HEK293T (cell line): ENCODE results near the gene ACOX1.

Source experiments
- CTCF ChIA-PET: fragments of 350-600 bp; formaldehyde crosslinking; extraction: SDS; loops from one replicate; lab custom pipeline; 2021; ENCODE audit warnings: antibody characterized with exemption, inconsistent platforms; lab: Yijun Ruan, JAX
- POLR2A ChIA-PET: fragments of 350-600 bp; formaldehyde crosslinking; extraction: SDS; loops from one replicate; lab custom pipeline; 2020; ENCODE audit warnings: antibody characterized with exemption, inconsistent platforms; lab: Yijun Ruan, JAX
- DNase-seq: peaks from one replicate; pipeline ENCODE4 v3.0.0; 2012; ENCODE audit warnings: mixed read lengths; ENCODE audit errors: extremely low spot score
- ARNT ChIP-seq: fragments of 450-650 bp; IDR thresholded peaks from 2 replicates; pipeline ENCODE4 v1.6.1; 2017; ENCODE audit warnings: mild to moderate bottlenecking
- BHLHE40 ChIP-seq: fragments of 450-650 bp; IDR thresholded peaks from 2 replicates; pipeline ENCODE4 v1.6.1; 2016; ENCODE audit warnings: mild to moderate bottlenecking, moderate library complexity, borderline replicate concordance
- CTBP1 ChIP-seq: fragments of 450-650 bp; IDR thresholded peaks from 2 replicates; pipeline ENCODE4 v1.6.1; 2016; ENCODE audit warnings: borderline replicate concordance
- ELF4 ChIP-seq: fragments of 450-650 bp; IDR thresholded peaks from 2 replicates; pipeline ENCODE4 v1.6.1; 2017; ENCODE audit warnings: antibody characterized with exemption
- FOXA1 ChIP-seq: fragments of 450-650 bp; IDR thresholded peaks from 2 replicates; pipeline ENCODE4 v1.6.1; 2016; ENCODE audit warnings: mild to moderate bottlenecking
- FOXK2 ChIP-seq: fragments of 450-650 bp; IDR thresholded peaks from 2 replicates; pipeline ENCODE4 v1.6.1; 2016; ENCODE audit warnings: mild to moderate bottlenecking
- FOXM1 ChIP-seq: fragments of 450-650 bp; IDR thresholded peaks from 2 replicates; pipeline ENCODE4 v1.6.1; 2017; ENCODE audit warnings: mild to moderate bottlenecking, borderline replicate concordance
- HDGF ChIP-seq: fragments of 450-650 bp; IDR thresholded peaks from 2 replicates; pipeline ENCODE4 v1.6.1; 2017; ENCODE audit warnings: antibody characterized with exemption, borderline replicate concordance
- L3MBTL2 ChIP-seq: fragments of 450-650 bp; conservative IDR thresholded peaks from 2 replicates; pipeline ENCODE4 v1.6.1; 2016; ENCODE audit warnings: mild to moderate bottlenecking
- LEF1 ChIP-seq: fragments of 450-650 bp; IDR thresholded peaks from 2 replicates; pipeline ENCODE4 v1.6.1; 2017; ENCODE audit warnings: mild to moderate bottlenecking, borderline replicate concordance
- NFRKB ChIP-seq: fragments of 450-650 bp; IDR thresholded peaks from 2 replicates; pipeline ENCODE4 v1.6.1; 2016; ENCODE audit warnings: mild to moderate bottlenecking, moderate library complexity
- SP1 ChIP-seq: fragments of 450-650 bp; IDR thresholded peaks from 2 replicates; pipeline ENCODE4 v1.6.1; 2017
- SUZ12 ChIP-seq: fragments of 450-650 bp; IDR thresholded peaks from 2 replicates; pipeline ENCODE4 v1.6.1; 2016; ENCODE audit warnings: mild to moderate bottlenecking
- TARDBP ChIP-seq: fragments of 450-650 bp; IDR thresholded peaks from 2 replicates; pipeline ENCODE4 v1.6.1; 2016
- ZNF384 ChIP-seq: fragments of 450-650 bp; IDR thresholded peaks from 2 replicates; pipeline ENCODE4 v1.6.1; 2016
- TF ChIP-seq, protein P1 (sequence below): fragments of 450-650 bp; IDR thresholded peaks from 2 replicates; pipeline ENCODE4 v1.6.1; 2016

Gene ACOX1

DNA sequence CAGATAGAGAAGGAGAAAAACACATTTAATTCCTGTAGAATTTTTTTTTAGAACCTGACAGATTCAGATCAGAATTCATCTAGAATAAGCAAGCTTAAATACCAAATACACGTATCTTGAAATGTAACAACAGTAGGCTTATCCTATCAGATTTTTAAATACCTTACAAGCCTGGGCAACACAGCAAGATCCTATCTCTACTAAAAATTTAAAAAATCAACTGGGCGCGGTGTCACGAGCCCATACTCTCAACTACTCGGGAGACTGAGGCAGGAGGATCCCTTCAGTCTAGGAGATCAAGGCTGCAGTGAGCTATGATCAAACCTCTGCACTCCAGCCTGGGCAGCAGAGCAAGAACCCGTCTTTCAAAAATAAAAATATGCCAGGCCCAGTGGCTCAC is 13.5 kb downstream of the ACOX1 start:
- no peak for DNase-seq
- ChIA-PET POLR2A (no interaction called here), CTCF (no interaction called here)
- no peak for TF ChIP-seq ZNF384
- no peak for TF ChIP-seq NFRKB
- TF ChIP-seq, protein P1, sequence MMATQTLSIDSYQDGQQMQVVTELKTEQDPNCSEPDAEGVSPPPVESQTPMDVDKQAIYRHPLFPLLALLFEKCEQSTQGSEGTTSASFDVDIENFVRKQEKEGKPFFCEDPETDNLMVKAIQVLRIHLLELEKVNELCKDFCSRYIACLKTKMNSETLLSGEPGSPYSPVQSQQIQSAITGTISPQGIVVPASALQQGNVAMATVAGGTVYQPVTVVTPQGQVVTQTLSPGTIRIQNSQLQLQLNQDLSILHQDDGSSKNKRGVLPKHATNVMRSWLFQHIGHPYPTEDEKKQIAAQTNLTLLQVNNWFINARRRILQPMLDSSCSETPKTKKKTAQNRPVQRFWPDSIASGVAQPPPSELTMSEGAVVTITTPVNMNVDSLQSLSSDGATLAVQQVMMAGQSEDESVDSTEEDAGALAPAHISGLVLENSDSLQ: no peak
- no peak for TF ChIP-seq ELF4
- no peak for TF ChIP-seq FOXM1
- no peak for TF ChIP-seq LEF1
- no peak for TF ChIP-seq L3MBTL2
- TF ChIP-seq ARNT: no peak
- TF ChIP-seq CTBP1: no peak

- CTCF ChIA-PET: no interaction called here
- no peak for DNase-seq
- no peak for TF ChIP-seq SP1
- no peak for TF ChIP-seq FOXK2
- no peak for TF ChIP-seq SUZ12
- POLR2A ChIA-PET: interaction anchor here (1.3 kb wide), 2 partner anchors 13 to 19 kb away, joined by 3 to 4 read pairs; partner anchors contain the start of gene FBF1
These were observed 19.0 kb downstream of the ACOX1 start for GRCh38 chr17:75959839-75960511.

- CTCF ChIA-PET: no interaction called here
- DNase-seq: no peak
- TF ChIP-seq LEF1: no peak
- TF ChIP-seq SP1: no peak
- TF ChIP-seq, protein P1: no peak
- no peak for TF ChIP-seq L3MBTL2
- TF ChIP-seq SUZ12: no peak
- TF ChIP-seq BHLHE40: no peak
- TF ChIP-seq ZNF384: no peak
- TF ChIP-seq ELF4: no peak
- no peak for TF ChIP-seq FOXA1
- TF ChIP-seq HDGF: no peak
- no peak for TF ChIP-seq FOXK2
- no peak for TF ChIP-seq ARNT
- TF ChIP-seq NFRKB: no peak
- TF ChIP-seq TARDBP: no peak
- TF ChIP-seq CTBP1: no peak
- no peak for TF ChIP-seq FOXM1
- POLR2A ChIA-PET: interaction anchor here (1.3 kb wide), 2 partner anchors 14 to 18 kb away, joined by 3 to 4 read pairs; partner anchors contain the start of gene FBF1
These were observed 19.7 kb downstream of the ACOX1 start for GRCh38 chr17:75959051-75959838.

- CTCF ChIA-PET: no interaction called here
- POLR2A ChIA-PET: interaction anchor here (1.2 kb wide), 1 partner anchor 10 kb away, joined by 6 read pairs; the partner anchor contains the start of gene FBF1
- TF ChIP-seq SP1 (no peak), ELF4 (no peak), L3MBTL2 (no peak), LEF1 (no peak), TARDBP (no peak), CTBP1 (no peak), ARNT (no peak), FOXK2 (no peak), FOXA1 (no peak), ZNF384 (no peak)
- TF ChIP-seq, protein P1: no peak
- DNase-seq: no peak
These were observed 28.0 kb downstream of the ACOX1 start for GRCh38 chr17:75950855-75951554.

GRCh38 chr17:75950421-75950820 is 28.5 kb downstream of the ACOX1 start:
- TF ChIP-seq ARNT (no peak), FOXM1 (no peak), SP1 (no peak), FOXK2 (no peak), TARDBP (no peak), LEF1 (no peak), SUZ12 (no peak), BHLHE40 (no peak), FOXA1 (no peak), CTBP1 (no peak)
- TF ChIP-seq, protein P1: no peak
- CTCF ChIA-PET: no interaction called here
- DNase-seq: no peak
- POLR2A ChIA-PET: interaction anchor here (0.6 to 1.2 kb wide), 2 partner anchors 9 to 28 kb away, joined by 3 to 6 read pairs; partner anchors contain the start of genes ACOX1, FBF1 and TEN1
